ENCODE measurements around the gene WDR43. TPM values are rescaled to one million over a fixed set of nuclear protein-coding genes. Genes with fewer than 3 reads are reported as not detected.
A peak's percentile ranks its signal among the peaks of the same experiment; 100 is the strongest.

WDR43 gene
- total RNA-seq, 6 donors from 2014 or later: 20.4 to 54.7 (median 33.7) TPM

- no peak within 1 kb of the TSS for H3K4me3 ChIP-seq
- DNase-seq: peak; percentile 43 to 76
- H3K27ac ChIP-seq: peak within 1 kb of the TSS in 3 of 4 donors; percentile 34 to 57 (median 36)
- TF ChIP-seq EP300 (IDR thresholded peaks at IDR 0.05) (no peak), POLR2A (IDR thresholded peaks at IDR 0.05) (no peak)
- peak; percentile 57 to 63 for ATAC-seq (ENCODE audit: low FRiP score in 2 of 2)
- no peaks in the 10 kb centered on the region for H3K27me3 ChIP-seq
- no peaks in the 10 kb centered on the region for H3K9me3 ChIP-seq
- H3K36me3 ChIP-seq: no peaks in the 10 kb centered on the region
- WGBS, 2 donors: 50 to 54% methylated on average over 7 to 9 of the region's 10 CpGs
- H3K4me1 ChIP-seq: no peaks in the 10 kb centered on the region
These were observed 86.6 kb downstream of the WDR43 start, which contains the start of gene TOGARAM2 for GRCh38 chr2:28981016-28981441. Gene TOGARAM2 (plus strand): TSS chr2:28981298. CDS start chr2:28994835, 13,537 bp downstream.

- peak; percentile 42 to 44 for ATAC-seq (ENCODE audit: low FRiP score in 2 of 2)
- WGBS, 2 donors: 64 to 81% methylated on average over 4 to 11 of the region's 11 CpGs
These were observed 87.3 kb downstream of the WDR43 start for GRCh38 chr2:28981620-28982376.

GRCh38 chr2:28982381-28982950 is 88.0 kb downstream of the WDR43 start:
- Histone ChIP-seq H3K27ac (peak overlapping the region in 1 of 4 donors; percentile 57), H3K36me3 (no peaks in the 10 kb centered on the region), H3K27me3 (no peaks in the 10 kb centered on the region), H3K4me3 (no peak overlapping the region), H3K4me1 (no peaks in the 10 kb centered on the region), H3K9me3 (no peaks in the 10 kb centered on the region)
- no peak for ATAC-seq (ENCODE audit: low FRiP score in 2 of 2)
- no peak for TF ChIP-seq CTCF (IDR thresholded peaks at IDR 0.05)
- TF ChIP-seq POLR2AphosphoS5 (IDR thresholded peaks at IDR 0.05): no peak
- TF ChIP-seq EP300 (IDR thresholded peaks at IDR 0.05): no peak
- TF ChIP-seq POLR2A (IDR thresholded peaks at IDR 0.05): no peak
- DNase-seq: peak in 1 of 2 donors; percentile 19
- 69 to 83% methylated on average over 4 to 8 of the region's 8 CpGs for WGBS, 2 donors

More at GRCh38 chr2:28981620-28982376, 87.3 kb downstream of the WDR43 start:
- DNase-seq: peak in 1 of 2 donors; percentile 61
- no peaks in the 10 kb centered on the region for H3K27me3 ChIP-seq
- TF ChIP-seq CTCF (IDR thresholded peaks at IDR 0.05) (no peak), EP300 (IDR thresholded peaks at IDR 0.05) (no peak), POLR2AphosphoS5 (IDR thresholded peaks at IDR 0.05) (no peak)
- H3K9me3 ChIP-seq: no peaks in the 10 kb centered on the region
- H3K4me3 ChIP-seq: no peak overlapping the region
- H3K27ac ChIP-seq: peak overlapping the region in 3 of 4 donors; percentile 34 to 57 (median 36)
- no peaks in the 10 kb centered on the region for H3K36me3 ChIP-seq
- H3K4me1 ChIP-seq: no peaks in the 10 kb centered on the region

GRCh38 chr2:28986429-28986828 is 92.0 kb downstream of the WDR43 start:
- no peaks in the 10 kb centered on the region for H3K27me3 ChIP-seq
- H3K4me3 ChIP-seq: no peak overlapping the region
- no peak for TF ChIP-seq EP300 (IDR thresholded peaks at IDR 0.05)
- no peak for TF ChIP-seq CTCF (IDR thresholded peaks at IDR 0.05)
- TF ChIP-seq POLR2A (IDR thresholded peaks at IDR 0.05): no peak
- TF ChIP-seq POLR2AphosphoS5 (IDR thresholded peaks at IDR 0.05): no peak
- WGBS, 2 donors: 42 to 43% methylated on average over 3 to 4 of the region's 4 CpGs
- ATAC-seq (ENCODE audit: low FRiP score in 2 of 2) (no peak), DNase-seq (no peak)
- H3K27ac ChIP-seq: no peak overlapping the region
- no peaks in the 10 kb centered on the region for H3K36me3 ChIP-seq
- peaks cover 0 to 3% (median 0%) of the 10 kb centered on the region in 4 donors for H3K4me1 ChIP-seq
- no peaks in the 10 kb centered on the region for H3K9me3 ChIP-seq

GRCh38 chr2:28989973-28990372 is 95.5 kb downstream of the WDR43 start:
- Histone ChIP-seq H3K9me3 (no peaks in the 10 kb centered on the region), H3K4me1 (peaks cover 0 to 6% (median 0%) of the 10 kb centered on the region in 4 donors), H3K27ac (no peak overlapping the region), H3K36me3 (no peaks in the 10 kb centered on the region), H3K4me3 (no peak overlapping the region), H3K27me3 (no peaks in the 10 kb centered on the region)
- TF ChIP-seq CTCF (IDR thresholded peaks at IDR 0.05) (no peak), POLR2A (IDR thresholded peaks at IDR 0.05) (no peak), EP300 (IDR thresholded peaks at IDR 0.05) (no peak), POLR2AphosphoS5 (IDR thresholded peaks at IDR 0.05) (no peak)
- ATAC-seq (ENCODE audit: low FRiP score in 2 of 2) (no peak), DNase-seq (no peak)
- 70 to 72% methylated on average over 5 of the region's 5 CpGs for WGBS, 2 donors
